Muscle of leg (tissue), 11 donors: ENCODE measurements around the gene ITGAL. TPM values are rescaled to one million over a fixed set of nuclear protein-coding genes. Genes with fewer than 3 reads are reported as not detected.
"Not testable (repeated sequence)": the region's sequence is repeated elsewhere in the genome, so short reads cannot be mapped to it uniquely, and the experiment has no call there.

Experiments
- DNase-seq: peaks from one replicate; pipeline ENCODE4 v3.0.0; 2013
- H3K27ac ChIP-seq: one replicate; pipeline ENCODE4 v1.5.1; 2013; ENCODE audit warnings: mild to moderate bottlenecking, low read length, control low read depth
- H3K27me3 ChIP-seq: one replicate; pipeline ENCODE4 v1.6.1; 2013; ENCODE audit warnings: low read length; ENCODE audit not compliant: control insufficient read depth, insufficient read depth
- H3K36me3 ChIP-seq: one replicate; pipeline ENCODE4 v1.6.1; 2013; ENCODE audit warnings: low read length; ENCODE audit not compliant: control insufficient read depth, insufficient read depth
- H3K4me1 ChIP-seq: one replicate; pipeline ENCODE4 v1.6.1; 2013; ENCODE audit warnings: low read length; ENCODE audit not compliant: control insufficient read depth, insufficient read depth
- H3K4me3 ChIP-seq: one replicate; pipeline ENCODE4 v1.5.1; 2013; ENCODE audit warnings: low read length, control low read depth
- H3K9me3 ChIP-seq: replicated peaks from 2 replicates; pipeline ENCODE4 v1.6.1; 2013; ENCODE audit warnings: low read depth, low read length; ENCODE audit not compliant: control insufficient read depth
- WGBS: methylation state at CpG from one replicate; pipeline ENCODE4 v1.1.5; 2013; ENCODE audit warnings: missing lambda C conversion rate; ENCODE audit not compliant: insufficient coverage; 5-methylcytosine and 5-hydroxymethylcytosine counted together
- polyA plus RNA-seq, 8 donors: library from polyadenylated mRNA; unstranded; fragments of 120-200 nt; gene quantifications; one replicate each; pipeline versions ENCODE4 v1.2.1 to v1.2.3, GENCODE V29; 2013; ENCODE audit warnings: inconsistent platforms in 1 of 8, low replicate concordance in 1 of 8; ENCODE audit not compliant: insufficient read length in 8 of 8, insufficient read depth in 1 of 8
- total RNA-seq: library from RNA; stranded (reverse); fragments of 120-200 nt; gene quantifications from one replicate; pipeline ENCODE4 v1.2.4, GENCODE V29; 2013

ITGAL gene
- total and polyA plus RNA-seq, 9 donors: 0.89 to 2.8 (median 2.1) TPM

DNA sequence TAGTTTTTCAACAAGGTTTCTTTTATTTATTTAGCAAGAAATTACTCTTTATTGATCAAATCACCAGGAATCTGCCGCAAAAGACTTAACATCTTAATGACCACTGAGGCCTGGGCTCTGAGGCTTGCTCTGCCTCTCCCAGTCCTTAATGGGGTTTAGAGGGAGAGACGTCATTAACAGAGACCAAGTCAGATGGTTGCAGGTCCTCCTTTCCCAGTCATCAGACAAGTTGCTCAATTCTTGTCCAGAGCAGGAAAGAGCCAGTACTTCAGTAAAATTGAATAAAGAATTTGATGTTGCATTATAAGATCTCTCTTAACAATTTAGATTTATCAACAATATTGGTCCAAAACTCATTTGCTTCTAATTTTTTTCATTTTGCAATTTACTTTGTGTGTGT is 28.9 kb upstream of the ITGAL start:
- no peak for DNase-seq
- H3K9me3 ChIP-seq: no peaks in the 10 kb centered on the region
- peaks cover 13% of the 10 kb centered on the region for H3K4me1 ChIP-seq
- WGBS: no CpG with 5 or more reads among the region's 2 CpGs
- no peak overlapping the region for H3K27ac ChIP-seq
- H3K4me3 ChIP-seq: no peak overlapping the region
- peaks cover 11% of the 10 kb centered on the region for H3K36me3 ChIP-seq
- H3K27me3 ChIP-seq: no peaks in the 10 kb centered on the region

DNA sequence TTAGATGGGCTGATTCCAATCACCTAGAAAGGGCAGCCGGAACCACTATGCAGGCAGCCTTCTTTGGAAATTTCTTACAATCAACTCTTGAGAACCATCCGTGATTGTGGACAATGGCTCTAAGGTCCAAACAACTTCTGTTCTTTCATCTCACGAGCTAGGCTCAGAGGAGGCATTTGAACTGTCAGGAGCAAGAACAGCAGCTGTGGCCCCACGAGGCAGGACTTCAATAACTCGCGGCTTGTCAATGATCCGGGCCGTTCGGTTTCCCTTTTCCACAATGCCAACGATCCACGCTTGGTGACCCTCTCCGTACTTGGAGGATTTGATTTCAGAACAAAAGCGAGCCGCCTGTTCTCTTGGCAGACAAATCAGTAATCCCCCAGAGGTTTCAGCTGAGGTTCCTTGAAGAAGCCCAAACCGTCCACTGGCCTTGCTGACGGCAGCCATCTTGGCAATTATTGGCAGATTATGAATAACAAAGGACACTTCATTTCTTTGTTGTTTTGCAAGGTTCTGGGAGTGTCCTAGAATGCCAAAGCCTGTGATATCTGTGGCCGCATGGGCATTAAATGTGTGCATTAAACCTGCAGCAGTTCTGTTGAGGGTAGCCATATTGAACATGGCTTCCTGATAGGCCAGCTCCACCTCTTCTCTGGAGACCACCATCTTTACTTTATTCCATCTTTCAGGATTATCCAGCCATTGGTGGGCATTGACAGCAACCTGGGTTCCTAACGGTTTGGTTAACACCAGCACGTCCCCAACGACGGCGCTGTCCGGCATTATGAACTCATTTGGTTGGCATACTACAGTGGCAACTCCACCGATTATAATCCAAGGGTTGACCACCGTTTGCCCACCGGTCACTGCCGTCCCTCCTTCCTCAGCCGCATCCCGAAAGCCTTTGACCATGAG is 28.1 kb upstream of the ITGAL start:
- Histone ChIP-seq H3K4me1 (peaks cover 13% of the 10 kb centered on the region), H3K9me3 (no peaks in the 10 kb centered on the region), H3K27me3 (no peaks in the 10 kb centered on the region), H3K27ac (peak overlapping the region; percentile 95), H3K4me3 (peak overlapping the region; percentile 75), H3K36me3 (peaks cover 11% of the 10 kb centered on the region)
- no peak for DNase-seq
- WGBS: 93% methylated on average over 28 of the region's 29 CpGs

DNA sequence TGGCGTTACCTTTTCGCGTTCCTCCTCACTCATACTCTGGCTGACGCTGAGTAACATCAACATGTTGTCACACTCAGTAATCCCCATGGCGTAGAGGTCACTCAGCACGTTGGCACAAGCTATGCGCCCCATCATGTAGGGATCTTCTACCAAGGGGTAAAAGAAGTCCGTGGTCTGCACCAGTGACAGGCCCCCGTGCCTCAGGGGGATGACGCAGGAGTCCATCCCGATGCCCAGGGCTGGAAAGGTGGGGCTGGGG is 27.5 kb upstream of the ITGAL start:
- H3K4me1 ChIP-seq: peaks cover 13% of the 10 kb centered on the region
- H3K36me3 ChIP-seq: peaks cover 11% of the 10 kb centered on the region
- H3K27ac ChIP-seq: peak overlapping the region; percentile 95
- H3K9me3 ChIP-seq: no peaks in the 10 kb centered on the region
- peak overlapping the region; percentile 75 for H3K4me3 ChIP-seq
- no peak for DNase-seq
- no peaks in the 10 kb centered on the region for H3K27me3 ChIP-seq
- 39% methylated on average over 11 of the region's 11 CpGs for WGBS

DNA sequence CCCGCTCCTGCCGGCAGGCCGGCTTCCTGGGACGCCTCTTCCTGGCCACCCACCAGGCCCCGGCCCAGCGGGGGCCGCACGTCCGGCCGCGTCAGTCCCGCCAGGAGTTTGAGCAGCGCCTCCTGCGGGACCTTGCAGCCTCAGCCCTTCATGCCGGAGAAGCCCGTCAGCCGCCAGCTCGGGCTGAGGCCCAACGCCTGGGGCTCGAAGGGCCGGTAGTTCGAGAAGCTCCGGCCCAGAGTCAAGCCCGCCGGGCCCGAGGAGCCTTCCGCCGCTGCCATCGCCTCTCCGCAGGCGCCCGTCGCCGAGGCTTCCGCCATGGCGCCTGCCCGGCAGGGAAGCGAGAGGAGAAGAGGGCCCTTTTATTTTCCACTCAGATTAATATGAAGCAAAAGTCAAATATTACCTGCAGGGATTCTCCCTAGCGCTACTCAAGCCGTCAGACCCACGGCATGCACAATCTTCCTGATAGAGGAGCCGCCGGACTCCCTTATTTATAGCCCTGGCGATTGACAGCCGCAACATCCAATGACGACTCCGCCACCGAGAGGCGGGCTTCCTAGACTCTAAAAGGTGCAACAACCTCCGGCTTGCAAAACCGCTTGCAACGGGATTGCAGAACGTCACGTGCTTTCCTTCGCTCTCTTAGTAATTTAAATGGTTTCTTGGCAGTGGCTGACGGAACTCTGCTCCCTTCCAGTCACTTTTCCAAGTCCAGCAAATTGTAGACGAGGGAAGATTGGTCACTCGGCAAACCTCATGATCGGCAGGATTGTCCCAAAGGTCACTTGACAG is 26.9 kb upstream of the ITGAL start, which contains the start of gene SEPHS2:
Gene SEPHS2, minus strand, starts transcription at position 467 of the 795 bp plus-strand sequence. Its CDS starts 147 bp downstream, at position 320.
- peak within 1 kb of the TSS; percentile 75 for H3K4me3 ChIP-seq
- under 1% methylated on average over 47 of the region's 59 CpGs for WGBS
- peak within 1 kb of the TSS; percentile 95 for H3K27ac ChIP-seq
- H3K9me3 ChIP-seq: no peaks in the 10 kb centered on the region
- DNase-seq: peak; percentile 99
- peaks cover 13% of the 10 kb centered on the region for H3K4me1 ChIP-seq
- no peaks in the 10 kb centered on the region for H3K27me3 ChIP-seq
- peaks cover 11% of the 10 kb centered on the region for H3K36me3 ChIP-seq

DNA sequence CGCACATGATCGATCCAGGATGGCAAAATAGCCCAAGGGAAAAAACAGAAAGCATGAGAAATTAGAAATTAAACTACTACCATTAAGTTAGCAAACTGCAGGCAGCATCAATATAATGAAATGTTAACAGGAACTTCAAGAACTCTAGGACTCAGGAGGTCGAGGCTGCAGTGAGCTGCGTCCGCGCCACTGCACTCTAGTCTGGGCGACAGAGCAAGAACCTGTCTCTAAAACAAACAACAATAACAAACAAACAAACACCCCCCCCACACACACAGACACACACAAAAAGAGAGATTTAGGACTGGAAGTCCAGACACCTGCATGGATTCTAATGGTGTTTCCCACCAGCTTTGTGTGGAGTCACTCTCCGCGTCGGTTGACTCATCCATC is 26.3 kb upstream of the ITGAL start:
- 80% methylated on average over 1 of the region's 10 CpGs for WGBS
- Histone ChIP-seq H3K4me1 (peaks cover 13% of the 10 kb centered on the region), H3K27ac (peak overlapping the region; percentile 56), H3K9me3 (no peaks in the 10 kb centered on the region), H3K4me3 (peak overlapping the region; percentile 75), H3K27me3 (no peaks in the 10 kb centered on the region), H3K36me3 (peaks cover 11% of the 10 kb centered on the region)
- no peak for DNase-seq

DNA sequence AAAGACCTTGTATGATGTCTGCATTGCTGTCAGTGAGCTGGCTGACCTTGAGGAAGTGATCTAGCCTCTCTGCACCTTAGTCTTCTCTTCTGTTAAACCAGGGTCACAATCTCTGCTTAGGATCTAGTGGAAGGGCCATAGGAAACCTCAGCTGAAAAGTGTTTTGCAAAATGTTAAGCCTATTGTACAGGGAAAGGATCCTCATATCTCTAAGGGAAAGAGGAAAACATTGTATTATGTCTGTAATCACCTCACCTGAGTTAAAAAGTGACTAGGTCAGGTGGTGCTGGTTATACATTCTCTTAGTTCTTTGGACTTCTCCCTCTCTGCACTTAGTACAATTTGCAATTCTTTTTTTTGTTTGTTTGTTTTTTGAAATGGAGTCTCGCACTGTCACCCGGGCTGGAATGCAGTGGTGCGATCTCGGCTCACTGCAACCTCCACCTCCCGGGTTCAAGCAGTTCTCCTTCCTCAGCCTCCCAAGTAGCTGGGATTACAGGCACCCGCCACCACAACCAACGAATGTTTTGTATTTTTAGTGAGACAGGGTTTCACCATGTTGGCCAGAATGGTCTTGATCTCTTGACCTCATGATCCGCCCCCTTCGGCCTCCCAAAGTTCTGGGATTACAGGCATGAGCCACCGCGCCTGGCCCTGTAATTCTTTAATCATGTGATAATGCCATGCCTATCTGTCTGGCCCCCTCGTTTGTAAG is 24.9 kb upstream of the ITGAL start:
- peaks cover 13% of the 10 kb centered on the region for H3K4me1 ChIP-seq
- H3K27ac ChIP-seq: no peak overlapping the region
- no peak for DNase-seq
- H3K36me3 ChIP-seq: peaks cover 11% of the 10 kb centered on the region
- no peaks in the 10 kb centered on the region for H3K9me3 ChIP-seq
- WGBS: 80% methylated on average over 6 of the region's 12 CpGs
- no peak overlapping the region for H3K4me3 ChIP-seq
- no peaks in the 10 kb centered on the region for H3K27me3 ChIP-seq

DNA sequence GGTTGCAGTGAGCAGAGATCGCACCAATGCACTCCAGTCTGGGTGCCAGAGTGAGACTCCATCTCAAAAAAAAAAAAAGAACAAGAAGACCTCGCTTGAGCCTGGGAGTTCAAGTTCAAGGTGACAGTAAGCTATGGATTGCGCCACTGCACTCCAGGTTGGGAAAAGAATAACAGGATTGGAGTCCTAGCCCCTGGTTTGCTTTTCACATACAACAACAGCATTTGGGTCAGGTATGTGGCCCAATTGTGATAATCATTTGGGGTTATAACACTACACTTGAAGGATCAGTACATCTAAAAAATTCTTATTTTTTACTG is 23.5 kb upstream of the ITGAL start:
- H3K36me3 ChIP-seq: peaks cover 7% of the 10 kb centered on the region
- 100% methylated on average over 1 of the region's 3 CpGs for WGBS
- no peaks in the 10 kb centered on the region for H3K27me3 ChIP-seq
- no peaks in the 10 kb centered on the region for H3K9me3 ChIP-seq
- no peak for DNase-seq
- peaks cover 13% of the 10 kb centered on the region for H3K4me1 ChIP-seq
- H3K4me3 ChIP-seq: no peak overlapping the region
- H3K27ac ChIP-seq: no peak overlapping the region

DNA sequence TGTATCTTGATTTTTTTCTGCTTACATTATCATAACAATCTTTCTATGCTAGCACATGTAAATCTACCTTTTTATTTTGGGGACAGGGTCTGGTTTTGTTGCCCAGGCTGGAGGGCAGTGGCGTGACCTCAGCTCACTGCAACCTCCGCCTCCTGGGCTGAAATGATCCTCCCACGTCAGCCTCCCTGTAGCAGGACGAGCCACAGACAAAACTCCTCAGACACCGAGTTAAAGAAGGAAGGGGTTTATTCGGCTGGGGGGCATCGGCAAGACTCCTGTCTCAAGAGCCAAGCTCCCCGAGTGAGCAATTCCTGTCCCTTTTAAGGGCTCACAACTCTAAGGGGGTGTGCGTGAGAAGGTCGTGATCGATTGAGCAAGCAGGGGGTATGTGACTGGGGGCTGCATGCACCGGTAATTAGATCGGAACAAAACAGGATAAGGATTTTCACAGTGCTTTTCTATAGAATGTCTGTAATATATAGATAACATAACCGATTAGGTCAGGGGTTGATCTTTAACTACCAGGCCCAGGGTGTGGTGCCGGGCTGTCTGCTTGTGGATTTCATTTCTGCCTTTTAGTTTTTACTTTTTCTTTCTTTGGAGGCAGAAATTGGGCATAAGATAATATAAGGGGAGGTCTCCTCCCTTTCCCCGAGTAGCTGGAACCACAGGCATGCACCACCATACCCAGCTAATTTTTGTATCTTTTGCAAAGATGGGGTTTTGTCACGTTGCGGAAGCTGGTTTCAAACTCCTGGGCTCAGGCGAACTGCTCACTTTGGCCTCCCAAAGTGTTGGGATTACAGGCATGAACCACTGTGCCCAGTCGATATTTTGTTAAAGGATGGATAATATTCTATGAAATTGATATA is 19.6 kb upstream of the ITGAL start:
- 67% methylated on average over 4 of the region's 20 CpGs for WGBS
- not testable (repeated sequence) for H3K9me3 ChIP-seq, H3K4me3 ChIP-seq, H3K27ac ChIP-seq, DNase-seq, H3K27me3 ChIP-seq, H3K36me3 ChIP-seq, H3K4me1 ChIP-seq

DNA sequence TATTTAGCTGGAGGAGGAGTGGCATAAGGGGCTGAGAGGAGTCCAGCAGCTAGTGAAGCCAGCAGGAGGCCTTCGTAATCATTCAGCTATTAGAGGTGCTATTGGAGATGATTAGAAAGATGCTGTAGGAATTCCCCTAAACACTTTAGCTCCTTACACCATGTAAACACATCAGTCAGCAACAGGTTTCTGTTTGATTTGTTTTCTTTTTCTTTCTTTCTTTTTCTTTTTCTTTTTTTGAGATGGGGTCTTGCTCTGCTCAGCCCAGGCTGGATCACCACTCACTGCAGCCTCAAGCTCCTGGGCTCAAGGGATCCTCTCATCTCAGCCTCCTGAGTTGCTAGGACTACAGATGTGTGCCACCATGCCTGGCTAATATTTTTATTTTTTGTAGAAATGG is 16.2 kb upstream of the ITGAL start:
- WGBS: no CpG with 5 or more reads among the region's 1 CpG
- DNase-seq: no peak
- Histone ChIP-seq H3K4me1 (peaks cover 7% of the 10 kb centered on the region), H3K36me3 (no peaks in the 10 kb centered on the region), H3K27me3 (no peaks in the 10 kb centered on the region), H3K9me3 (no peaks in the 10 kb centered on the region), H3K4me3 (no peak overlapping the region), H3K27ac (no peak overlapping the region)
